Renal cortex interstitium (tissue), 11 donors: ENCODE measurements around the gene CLDND2. TPM values are rescaled to one million over a fixed set of nuclear protein-coding genes. Genes with fewer than 3 reads are reported as not detected.

ENCODE experiments used
- DNase-seq, 11 donors: peaks; one replicate each; pipeline ENCODE4 v3.0.0-alpha.2; 2013; ENCODE audit warnings: low read depth in 9 of 11, low spot score in 4 of 11; ENCODE audit errors: extremely low read depth in 1 of 11
- polyA plus RNA-seq, 3 donors: library from polyadenylated mRNA; unstranded; fragments of 120-200 nt; gene quantifications; one replicate each; pipeline ENCODE4 v1.2.1, GENCODE V29; 2013; ENCODE audit not compliant: insufficient read length in 3 of 3

CLDND2 gene
- polyA plus RNA-seq, 3 donors = 0.54 to 1.8 (median 1.7) TPM

DNA sequence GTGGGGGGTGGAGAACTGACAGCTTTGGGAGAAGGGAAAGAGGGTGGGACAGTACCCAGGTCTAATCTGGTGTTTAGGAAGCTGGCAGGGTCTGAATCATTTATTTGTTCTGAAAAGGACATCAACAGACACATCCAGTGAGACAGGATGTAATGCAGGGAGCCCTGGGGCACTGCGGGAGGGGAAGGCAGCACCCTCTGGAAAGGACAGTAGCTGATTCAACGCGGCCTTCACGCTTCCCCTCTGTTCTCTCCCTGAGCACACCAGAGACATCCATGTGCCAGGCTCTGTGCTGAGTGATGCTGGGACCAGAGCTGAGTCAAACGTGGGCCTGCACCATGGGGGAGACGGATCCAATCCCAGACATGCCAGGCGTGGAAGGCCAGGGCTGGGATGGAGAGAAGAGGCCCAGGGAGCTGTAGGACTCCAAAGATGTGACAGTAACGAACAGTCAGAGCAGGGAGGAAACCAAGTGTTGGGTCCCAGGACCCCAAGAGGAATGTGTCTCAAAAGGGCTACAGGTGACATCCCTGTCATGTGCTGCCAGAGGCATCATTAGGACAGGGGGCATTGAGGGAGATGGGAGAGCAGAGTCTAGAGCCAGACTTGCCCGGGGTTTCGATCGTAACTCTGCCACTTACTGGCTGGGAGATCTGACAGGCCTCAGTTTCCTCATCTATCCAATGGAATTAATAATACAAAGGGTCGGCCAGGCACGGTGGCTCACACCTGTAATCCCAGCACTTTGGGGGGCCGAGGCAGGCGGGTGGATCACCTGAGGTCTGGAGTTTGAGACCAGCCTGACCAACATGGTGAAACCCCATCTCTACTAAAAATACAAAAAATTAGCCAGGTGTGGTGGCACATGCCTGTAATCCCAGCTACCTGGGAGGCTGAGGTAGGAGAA, 4.3 kb downstream of the CLDND2 start:
- no peak for DNase-seq

DNA sequence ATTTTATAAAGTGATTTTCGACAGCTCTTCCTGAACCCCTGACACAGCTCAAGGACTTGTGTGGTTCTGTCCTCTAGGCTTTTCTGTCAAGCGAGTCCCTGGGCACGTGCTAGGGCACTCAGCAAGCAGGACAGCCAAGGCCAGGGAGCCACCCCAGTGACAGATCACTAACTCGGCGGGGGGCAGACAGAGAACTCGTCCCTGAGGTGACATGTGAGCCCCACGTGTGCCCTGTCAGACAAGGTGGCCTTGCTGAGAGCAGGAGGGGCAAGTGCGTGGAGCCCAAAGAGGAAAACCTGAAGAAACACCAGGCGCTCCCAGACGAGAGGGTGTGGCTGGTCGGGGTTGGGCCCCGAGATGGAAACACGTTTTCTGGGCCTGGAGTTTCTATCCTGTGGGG, 7.6 kb downstream of the CLDND2 start:
- DNase-seq = no peak

DNA sequence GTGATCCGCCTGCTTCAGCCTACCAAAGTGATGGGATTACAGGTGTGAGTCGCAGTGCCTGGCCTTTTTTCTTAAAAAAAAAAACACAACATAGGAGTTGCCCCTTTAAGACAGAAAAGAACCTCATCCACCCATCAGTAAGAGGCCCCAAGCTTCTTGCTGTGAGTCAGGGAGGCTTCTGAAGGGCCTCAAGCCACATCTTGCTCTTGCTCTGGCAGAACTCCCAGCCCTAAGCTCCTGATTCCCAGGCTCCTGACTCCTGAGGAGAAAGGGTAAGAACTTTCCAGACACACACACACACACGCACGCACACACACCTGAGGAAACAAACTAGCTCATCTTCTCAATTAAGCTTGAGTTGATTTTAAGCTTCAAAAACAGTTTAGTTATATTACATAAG, 9.5 kb downstream of the CLDND2 start:
- no peak for DNase-seq

DNA sequence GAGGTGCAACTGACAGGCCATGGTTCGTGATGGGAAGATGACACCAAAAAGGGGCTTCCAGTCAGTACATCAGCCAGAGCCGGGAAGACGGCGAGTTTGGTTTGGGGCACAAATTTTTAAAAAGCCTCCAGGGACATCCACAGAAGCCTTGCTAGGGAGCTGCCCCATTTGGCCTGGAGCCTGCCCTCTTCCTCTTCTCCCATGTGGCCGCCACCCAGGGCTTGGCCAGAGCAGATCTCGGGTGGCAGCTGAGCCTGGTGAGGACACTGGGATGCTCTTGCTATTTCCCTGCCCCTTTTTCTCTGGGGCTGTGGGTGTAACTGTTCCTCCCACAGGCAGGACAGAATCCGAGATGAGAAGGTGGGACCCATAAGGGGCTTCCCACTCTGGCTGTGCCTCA, 10.9 kb downstream of the CLDND2 start:
- no peak for DNase-seq

DNA sequence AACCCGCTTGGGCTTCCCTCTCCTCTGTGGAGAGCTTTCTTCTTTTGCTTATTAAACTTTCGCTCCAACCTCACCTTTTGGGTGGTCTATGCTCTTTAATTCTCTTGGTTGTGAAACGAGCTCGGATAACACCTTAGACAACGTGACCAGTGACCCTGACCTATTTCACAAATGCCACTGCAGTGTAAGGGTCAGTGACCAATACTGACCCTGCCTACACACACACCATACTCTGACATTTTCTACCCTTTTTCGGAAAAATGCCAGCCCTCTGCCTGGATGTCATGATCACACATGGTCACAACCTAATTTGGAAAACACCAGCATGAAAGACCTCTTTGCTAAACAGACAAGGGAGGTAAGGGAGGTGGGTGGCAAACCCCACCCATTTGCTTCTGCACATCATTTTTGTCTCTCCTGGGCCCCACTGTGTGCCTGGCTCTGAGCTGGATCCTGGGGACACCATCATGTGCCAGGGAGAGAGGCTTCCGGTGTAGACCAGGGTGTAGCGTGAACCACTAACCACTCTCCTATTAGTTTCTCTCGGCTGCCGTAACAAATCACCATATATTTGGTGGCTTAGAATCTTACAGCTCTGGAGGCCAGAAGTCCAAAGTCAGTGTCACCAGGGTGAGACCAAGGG, 12.5 kb downstream of the CLDND2 start:
- no peak for DNase-seq

DNA sequence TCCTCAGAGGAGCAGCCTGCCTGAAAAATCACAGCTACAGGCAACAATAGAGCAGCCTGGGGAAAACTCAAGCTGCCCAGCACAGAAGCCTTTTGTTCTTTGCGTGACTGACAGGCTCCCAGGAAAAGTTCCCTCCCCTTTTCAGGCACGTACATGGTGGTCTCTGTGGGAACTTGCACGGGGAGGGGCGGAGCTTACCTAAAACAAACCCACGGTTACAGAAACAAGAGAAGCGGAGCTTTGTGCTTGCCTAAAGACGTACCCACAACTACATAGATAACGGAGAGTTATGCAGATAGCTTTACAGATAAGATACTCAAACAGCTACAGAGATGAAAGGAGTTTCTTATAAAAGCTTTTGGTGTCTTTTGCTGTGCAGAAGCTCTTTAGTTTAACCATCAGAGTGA, 14.1 kb downstream of the CLDND2 start:
- peak in 5 of 11 donors; percentile 34 to 64 (median 45) for DNase-seq

DNA sequence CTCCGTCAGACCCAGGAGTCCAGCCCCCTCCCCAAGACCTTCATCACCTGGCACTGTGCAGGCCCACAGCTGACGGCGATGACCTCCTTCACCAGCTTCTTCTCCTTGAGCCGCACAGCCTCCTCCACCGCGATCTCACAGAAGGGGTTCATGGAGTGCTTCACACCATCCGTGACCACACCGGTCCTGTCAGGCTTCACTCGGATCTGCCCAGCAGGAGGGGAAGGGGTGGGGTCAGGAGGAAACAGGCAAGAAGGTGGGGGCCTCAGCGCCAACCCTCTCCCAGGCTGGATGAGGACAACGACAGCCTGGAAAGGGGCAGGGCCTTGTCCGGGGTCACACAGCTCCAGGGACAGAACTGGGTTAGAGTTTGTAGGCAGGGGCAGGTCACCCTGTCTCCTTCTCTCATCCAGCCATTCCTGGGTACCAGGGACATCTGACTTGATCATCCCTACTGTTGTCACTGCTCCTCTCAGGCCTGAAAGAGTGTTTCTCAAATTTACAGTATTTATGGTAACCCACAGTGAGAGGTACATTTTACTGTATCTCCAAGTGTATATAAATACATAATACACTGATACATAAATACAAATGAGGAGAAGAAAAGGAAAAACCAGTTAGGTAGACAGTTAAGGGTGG, 14.6 kb downstream of the CLDND2 start:
- DNase-seq = peak in 3 of 11 donors; percentile 19 to 35 (median 30)

DNA sequence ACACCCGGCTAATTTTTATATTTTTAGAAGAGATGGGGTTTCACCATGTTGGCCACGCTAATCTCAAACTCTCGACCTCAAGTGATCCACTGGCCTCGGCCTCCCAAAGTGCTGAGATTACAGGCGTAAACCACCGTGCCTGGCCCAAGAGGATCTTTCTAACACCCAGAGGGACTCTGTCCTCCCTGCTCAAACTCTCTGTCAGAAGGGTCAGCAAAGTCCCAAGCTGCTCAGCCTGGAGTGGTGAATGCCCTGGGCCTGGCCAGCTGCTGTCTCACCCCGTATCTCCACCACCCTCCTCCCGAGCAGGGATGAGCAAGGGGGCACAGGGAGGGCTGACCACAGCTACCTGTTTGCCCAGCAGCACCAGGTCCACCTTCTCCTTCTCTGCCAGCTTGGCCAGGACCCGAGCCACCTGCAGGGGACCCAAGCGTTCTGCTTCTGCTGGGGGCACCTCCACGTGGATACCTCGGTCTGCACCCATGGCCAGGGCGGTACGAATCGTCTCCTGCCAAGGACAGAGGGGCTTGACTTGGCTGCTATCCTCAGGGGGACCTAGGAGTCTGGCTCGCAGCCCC, 15.9 kb downstream of the CLDND2 start:
- DNase-seq = no peak

DNA sequence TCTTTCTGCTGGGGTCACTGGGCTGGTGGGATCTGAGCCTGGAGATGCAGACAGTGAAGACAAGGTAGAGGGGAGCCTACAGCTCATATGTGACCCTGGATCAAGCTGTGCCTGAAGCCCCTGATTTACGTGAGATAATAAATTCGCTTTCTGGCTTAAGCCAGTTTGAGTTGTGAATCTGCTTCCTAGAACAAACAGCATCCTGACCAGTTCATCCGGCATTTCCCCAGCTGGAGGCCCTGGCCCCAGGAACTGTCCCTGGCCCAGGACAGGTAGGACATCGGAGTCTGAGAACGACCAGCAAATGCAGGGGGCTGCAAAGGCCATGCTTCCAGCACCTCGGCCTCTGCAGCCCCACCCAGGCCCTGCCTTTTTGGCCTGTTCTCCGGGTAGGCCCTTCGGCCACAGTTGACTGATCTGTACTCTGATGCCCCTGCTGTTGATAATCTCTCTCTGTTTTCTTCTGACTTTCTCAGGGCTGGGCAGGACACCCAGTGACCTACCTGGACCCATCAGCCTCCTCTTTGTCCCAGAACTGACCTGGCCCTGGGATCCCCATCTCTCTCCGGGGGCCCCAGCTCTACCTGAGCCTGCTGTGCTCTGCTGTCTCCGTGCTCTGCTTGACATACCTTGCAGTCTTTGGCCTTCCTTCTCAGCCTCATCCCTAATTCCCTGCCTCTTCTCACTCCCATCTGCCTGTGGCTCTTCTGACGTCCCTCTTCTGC, 17.4 kb downstream of the CLDND2 start:
- DNase-seq = no peak

DNA sequence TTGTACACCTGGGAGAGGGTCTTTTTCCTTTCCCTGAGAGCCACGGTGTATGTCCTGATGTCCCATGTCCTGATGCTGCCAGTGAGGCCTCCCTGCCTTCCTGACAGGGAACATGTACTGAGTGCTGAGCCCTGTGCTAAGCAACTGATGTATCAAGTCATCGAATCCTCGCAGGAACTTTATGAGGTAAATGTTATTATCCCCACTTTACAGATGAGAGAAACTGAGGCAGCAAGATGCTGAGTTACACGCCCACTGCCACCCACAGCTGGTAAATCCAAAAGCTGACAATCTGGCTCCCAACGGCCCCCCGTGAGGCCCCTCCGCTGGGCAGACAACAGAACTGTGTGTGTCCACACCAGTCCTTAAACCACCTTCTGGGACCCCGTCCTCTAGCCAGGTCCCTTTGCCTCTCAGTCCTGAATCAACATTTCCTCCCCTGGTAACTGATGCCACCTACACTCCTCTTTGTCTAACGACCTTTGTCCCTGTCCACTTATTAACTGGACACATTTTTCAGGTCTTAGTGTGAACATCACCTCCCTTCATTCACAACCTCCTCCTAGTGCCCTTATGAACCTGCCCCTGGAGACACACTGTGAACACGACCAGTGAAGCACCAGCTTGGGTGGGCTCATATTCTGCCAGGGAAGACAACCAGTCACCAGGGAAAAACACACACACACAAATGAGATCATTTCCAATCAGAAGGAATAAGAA, 21.4 kb downstream of the CLDND2 start:
- no peak for DNase-seq

DNA sequence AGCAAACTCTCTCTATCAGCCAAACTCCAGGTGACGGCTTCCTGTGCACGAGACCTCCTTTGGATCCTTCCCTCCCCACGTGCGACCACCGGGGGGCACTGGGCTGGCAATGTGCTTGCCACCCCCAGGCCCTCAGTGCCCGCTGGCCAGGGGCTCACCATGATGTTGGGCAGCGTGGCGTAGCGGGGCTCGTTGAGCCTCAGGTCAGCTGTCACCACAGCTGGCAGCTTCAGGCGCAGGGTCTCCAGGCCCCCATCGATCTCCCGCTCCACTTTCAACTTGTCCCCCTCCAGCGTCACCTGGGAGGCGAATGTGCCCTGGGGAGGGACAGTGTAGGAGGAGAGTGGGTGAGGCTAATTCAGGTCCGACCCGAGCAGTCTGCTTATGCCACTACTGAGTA, 22.1 kb downstream of the CLDND2 start:
- DNase-seq = no peak

DNA sequence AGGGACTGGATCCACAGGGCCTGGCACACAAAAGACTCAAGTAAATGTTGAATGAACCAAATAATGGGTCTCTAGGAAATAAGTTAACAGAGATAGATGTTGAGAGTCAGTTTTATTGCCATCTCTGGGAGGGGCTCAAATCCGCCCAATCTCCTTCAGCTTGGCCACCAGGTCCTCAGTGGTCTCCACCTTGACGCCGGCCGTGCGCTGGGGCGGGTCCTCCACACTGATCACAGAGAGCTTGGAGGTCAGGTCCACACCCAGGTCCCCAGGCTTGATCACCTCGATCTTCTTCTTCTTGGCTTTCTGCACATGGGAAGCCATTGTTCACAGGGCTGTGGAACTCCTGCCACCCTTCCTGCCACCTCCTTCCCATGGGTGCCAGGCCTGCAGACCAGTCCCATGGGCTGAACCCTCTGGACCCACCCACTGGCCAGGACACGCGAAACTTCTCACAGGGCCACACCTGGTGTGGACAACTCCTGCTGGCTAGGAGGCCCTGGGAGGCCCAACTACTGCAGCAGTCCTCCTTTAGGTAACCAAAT, 23.7 kb downstream of the CLDND2 start:
- no peak for DNase-seq

DNA sequence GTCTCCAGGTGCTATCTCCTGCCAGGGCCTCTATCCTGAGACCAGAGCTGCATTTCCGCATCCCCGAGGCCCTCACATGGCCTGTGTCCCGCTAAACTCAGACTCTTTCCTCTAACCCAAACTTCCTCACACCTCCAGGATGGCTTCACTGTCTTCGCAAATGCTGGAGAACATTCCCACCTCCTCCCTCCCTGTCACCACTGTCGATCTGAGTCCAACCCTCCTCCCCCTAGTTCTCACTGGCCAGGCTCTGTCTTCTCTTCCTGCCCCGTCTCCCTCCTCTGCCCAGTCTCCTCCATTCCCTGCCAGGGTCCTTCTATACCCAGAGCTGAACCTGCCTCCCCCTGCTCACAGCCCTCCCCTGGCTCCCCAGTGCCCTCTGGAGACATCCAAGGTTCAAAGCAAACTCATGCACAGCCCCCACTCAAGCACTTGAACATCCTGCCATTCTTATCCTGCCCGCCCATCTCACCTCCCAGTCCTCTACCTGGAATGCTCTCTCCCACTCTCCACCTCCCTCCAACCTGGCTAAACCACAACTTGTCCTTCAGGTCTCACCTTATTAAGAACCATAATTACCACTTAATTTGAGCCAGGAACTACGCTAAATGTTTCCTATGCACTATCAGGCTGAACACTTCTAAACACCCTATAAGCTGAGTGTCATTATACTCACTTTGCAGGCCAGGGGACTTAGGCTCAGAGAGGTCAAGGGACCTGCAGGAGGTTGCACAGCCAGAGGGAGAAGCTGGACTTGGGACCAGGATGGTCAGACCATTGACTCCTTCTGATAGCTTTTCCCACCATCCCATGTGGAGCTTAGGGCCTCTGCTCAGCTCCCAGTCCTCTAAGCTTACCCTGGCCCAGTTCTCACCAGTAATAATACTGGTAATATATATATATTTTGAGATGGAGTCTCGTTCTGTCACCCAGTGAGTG, 25.9 kb downstream of the CLDND2 start:
- DNase-seq = no peak

DNA sequence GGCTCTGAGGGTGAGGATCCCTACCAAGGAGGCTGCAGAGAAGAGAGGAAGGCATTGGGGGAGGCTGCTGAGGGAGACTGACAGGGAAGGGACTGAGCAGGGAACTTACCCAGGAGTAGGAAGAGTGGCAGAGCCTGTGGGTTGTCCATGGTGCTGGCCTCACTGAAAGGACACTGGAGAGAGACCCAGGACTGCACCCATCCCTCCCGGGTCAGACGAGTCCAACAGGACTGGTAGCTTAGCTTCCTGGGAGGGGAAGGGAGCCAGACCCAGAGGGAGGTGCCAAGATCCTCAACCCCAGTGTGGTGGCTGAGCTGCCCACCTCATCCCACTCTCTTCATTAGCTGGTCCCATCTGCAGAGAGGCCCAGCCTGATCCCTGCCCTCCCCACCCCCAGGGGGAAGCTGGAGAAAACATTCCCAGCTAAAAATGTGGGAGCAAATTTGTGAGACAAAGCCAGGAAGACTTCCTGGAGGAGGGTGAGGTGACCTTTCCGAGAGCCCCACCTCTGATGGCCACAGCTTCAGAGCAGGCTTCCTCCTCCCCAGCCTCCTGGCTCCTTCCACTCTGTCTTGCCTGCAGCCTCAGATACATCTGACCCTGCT, 26.7 kb downstream of the CLDND2 start, which contains the start of gene VSIG10L:
Gene VSIG10L (minus strand): TSS at position 164 of the 605 bp plus-strand sequence. CDS start 15 bp downstream, at position 149.
- DNase-seq = no peak

DNA sequence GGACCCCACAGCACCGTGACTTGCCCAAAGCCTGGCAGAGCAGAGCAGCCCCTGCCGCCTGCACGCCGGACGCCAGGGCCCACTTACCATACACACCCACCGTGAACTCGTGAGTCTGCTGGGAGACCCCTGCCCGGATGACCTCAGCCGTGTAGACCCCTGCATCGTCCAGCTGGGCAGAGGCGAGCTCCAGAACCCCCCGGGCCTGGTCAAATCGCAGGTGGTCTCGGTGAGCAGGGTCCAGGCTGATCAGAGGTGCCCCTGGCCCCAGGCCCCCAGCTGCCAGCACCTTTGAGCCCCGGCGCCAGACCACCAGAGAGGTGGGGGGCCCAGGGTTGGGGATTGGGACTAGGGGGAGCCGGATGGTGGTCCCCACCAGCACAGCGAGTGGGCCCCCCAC, 27.7 kb downstream of the CLDND2 start:
- no peak for DNase-seq
